ENCODE measurements around the gene GAST.

The GAST gene

DNA sequence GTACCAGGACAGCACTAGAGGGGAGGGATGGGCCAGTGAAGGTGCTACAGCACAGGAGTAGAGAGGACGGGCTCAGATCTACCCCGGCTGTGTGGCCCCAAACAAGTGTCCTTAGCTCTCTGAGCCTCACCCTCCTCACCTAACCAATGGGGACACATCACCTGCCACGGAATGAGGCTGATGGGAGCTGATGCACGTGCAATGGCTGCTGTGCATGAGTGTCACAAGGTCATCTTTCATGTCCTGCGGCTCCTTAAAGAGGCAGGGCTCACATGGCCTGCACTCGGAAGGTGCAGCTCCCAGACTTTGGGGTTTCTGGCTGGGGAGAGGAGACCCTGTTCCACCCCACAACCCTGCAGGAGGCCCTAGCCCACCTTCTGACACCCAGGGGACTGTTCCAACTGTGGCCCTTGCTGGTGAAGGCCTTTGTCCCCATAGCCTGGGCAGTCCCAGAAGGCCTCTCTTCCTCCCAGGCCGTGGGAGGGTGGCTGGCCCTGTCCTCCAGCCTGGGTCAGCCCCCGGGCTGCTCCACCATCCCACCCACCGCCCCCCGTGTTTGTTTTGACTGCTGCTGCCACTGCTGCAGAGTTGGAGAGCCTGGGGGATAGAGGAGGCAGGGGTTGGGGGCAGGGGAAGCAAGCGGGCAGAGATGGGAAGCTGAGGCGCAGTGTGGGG is 11.8 kb downstream of the GAST start:
- DNase-seq (ENCODE audit: insufficient read length, low spot score), result no peak
- TF ChIP-seq, protein P1, sequence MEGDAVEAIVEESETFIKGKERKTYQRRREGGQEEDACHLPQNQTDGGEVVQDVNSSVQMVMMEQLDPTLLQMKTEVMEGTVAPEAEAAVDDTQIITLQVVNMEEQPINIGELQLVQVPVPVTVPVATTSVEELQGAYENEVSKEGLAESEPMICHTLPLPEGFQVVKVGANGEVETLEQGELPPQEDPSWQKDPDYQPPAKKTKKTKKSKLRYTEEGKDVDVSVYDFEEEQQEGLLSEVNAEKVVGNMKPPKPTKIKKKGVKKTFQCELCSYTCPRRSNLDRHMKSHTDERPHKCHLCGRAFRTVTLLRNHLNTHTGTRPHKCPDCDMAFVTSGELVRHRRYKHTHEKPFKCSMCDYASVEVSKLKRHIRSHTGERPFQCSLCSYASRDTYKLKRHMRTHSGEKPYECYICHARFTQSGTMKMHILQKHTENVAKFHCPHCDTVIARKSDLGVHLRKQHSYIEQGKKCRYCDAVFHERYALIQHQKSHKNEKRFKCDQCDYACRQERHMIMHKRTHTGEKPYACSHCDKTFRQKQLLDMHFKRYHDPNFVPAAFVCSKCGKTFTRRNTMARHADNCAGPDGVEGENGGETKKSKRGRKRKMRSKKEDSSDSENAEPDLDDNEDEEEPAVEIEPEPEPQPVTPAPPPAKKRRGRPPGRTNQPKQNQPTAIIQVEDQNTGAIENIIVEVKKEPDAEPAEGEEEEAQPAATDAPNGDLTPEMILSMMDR (IDR thresholded peaks at IDR 0.05; ENCODE audit: insufficient read depth, missing control alignments), result no peak
- no peak for FAIRE-seq

DNA sequence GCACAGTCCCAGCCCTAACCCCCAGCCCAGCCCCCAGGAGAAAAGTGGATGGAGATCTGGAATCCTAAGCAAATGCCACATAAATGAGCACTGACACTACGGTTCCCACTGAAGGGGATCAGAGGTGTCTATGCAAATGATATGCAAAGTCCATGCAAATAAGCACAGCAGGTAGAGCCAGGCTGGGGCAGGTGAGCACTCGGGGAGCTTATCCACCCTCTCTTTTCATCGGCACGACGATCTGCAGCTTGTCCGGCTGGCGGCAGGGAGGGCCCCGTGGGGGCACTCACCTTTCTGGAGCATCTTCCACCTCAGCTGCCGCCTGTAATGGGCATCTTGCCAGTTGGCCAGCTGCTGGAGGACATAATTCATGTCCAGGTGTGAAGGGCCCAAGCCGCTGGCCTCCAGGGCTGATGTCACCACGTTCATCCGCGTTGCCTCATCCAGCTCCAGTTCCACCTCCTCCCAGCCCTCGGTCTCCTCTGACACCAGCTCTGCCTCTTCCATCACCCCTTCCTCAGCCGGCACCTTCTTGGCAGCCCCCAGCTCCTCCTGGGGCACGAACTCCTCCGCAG is 12.4 kb downstream of the GAST start:
- TF ChIP-seq, protein P1 (IDR thresholded peaks at IDR 0.05; ENCODE audit: insufficient read depth, missing control alignments), result no peak
- DNase-seq (ENCODE audit: insufficient read length, low spot score), result no peak
- no peak for FAIRE-seq

GRCh38 chr17:41725134-41725533 is 13.0 kb downstream of the GAST start:
- FAIRE-seq (no peak), DNase-seq (ENCODE audit: insufficient read length, low spot score) (no peak)
- TF ChIP-seq, protein P1 (IDR thresholded peaks at IDR 0.05; ENCODE audit: insufficient read depth, missing control alignments), result no peak

GRCh38 chr17:41728056-41728455 is 15.9 kb downstream of the GAST start:
- DNase-seq (ENCODE audit: insufficient read length, low spot score) (no peak), FAIRE-seq (no peak)
- TF ChIP-seq, protein P1 (IDR thresholded peaks at IDR 0.05; ENCODE audit: insufficient read depth, missing control alignments), result no peak

GRCh38 chr17:41730479-41730878 is 18.3 kb downstream of the GAST start:
- FAIRE-seq (no peak), DNase-seq (ENCODE audit: insufficient read length, low spot score) (no peak)
- TF ChIP-seq, protein P1 (IDR thresholded peaks at IDR 0.05; ENCODE audit: insufficient read depth, missing control alignments), result no peak

- FAIRE-seq, result no peak
- no peak for DNase-seq (ENCODE audit: insufficient read length, low spot score)
- TF ChIP-seq, protein P1 (IDR thresholded peaks at IDR 0.05; ENCODE audit: insufficient read depth, missing control alignments), result no peak
Observed at GRCh38 chr17:41731836-41732235, 19.7 kb downstream of the GAST start.
